GM19023 (cell line): ENCODE measurements around the gene PALM3.
"Not testable (repeated sequence)": the region's sequence is repeated elsewhere in the genome, so short reads cannot be mapped to it uniquely, and the experiment has no call there.

Source experiments
- ATAC-seq: cut with Tn5 transposase; IDR thresholded peaks from one replicate; pipeline ENCODE4 v1.9.1; 2021; ENCODE audit warnings: mild to moderate bottlenecking, moderate library complexity; ENCODE audit not compliant: unreplicated experiment

The PALM3 gene

DNA sequence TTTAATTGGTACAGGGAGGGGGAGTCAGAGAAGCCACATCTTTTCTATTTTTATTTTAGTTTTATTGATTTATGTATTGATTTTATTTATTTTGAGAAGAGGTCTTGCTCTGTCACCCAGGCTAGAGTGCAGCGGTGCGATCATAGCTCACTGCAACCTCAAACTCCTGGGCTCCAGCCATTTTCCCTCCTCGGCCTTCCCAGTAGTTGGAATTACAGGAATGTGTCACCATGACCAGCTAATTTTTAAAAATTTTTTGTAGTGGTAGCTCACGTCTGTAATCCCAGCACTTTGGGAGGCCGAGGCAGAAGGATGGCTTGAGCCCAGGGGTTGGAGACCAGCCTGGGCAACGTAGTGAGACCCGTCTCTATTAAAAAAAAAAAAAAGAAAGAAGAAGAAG lies 26.2 kb downstream of the PALM3 start:
- no peak for ATAC-seq

DNA sequence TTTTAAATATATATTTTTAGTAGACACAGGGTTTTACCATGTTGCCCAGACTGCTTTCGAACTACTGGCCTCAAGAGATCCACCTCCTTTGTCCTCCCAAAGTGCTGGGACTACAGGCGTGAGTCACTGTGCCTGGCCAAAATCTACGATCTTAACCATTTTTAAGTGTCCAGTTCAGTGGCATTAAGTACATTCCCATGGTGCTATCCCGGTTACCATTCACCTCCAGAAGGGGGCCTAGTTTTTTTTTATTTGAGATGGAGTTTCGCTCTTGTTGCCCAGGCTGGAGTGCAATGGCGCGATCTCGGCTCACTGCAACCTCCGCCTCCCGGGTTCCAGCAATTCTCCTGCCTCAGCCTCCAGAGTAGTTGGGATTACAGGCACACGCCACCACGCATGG lies 26.7 kb downstream of the PALM3 start:
- not testable (repeated sequence) for ATAC-seq

DNA sequence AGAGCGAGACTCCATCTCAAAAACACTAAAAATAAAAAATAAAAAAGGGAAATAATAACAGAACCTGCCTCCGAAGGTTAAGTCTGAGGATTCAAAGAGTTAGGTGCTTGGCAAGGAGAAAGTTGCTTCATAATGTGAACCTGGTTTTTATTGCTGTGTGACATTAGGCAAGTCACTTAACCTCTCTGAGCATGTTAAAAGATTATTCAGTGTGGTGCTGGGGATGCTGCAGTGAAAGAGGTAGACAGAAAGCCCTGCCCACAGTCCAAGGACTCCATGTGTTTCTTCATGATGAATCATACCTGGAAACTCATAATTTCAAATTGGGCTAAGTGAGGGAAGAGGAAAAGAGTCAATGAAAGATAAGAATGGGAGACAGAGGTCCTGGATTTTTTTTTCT lies 27.9 kb downstream of the PALM3 start:
- no peak for ATAC-seq

DNA sequence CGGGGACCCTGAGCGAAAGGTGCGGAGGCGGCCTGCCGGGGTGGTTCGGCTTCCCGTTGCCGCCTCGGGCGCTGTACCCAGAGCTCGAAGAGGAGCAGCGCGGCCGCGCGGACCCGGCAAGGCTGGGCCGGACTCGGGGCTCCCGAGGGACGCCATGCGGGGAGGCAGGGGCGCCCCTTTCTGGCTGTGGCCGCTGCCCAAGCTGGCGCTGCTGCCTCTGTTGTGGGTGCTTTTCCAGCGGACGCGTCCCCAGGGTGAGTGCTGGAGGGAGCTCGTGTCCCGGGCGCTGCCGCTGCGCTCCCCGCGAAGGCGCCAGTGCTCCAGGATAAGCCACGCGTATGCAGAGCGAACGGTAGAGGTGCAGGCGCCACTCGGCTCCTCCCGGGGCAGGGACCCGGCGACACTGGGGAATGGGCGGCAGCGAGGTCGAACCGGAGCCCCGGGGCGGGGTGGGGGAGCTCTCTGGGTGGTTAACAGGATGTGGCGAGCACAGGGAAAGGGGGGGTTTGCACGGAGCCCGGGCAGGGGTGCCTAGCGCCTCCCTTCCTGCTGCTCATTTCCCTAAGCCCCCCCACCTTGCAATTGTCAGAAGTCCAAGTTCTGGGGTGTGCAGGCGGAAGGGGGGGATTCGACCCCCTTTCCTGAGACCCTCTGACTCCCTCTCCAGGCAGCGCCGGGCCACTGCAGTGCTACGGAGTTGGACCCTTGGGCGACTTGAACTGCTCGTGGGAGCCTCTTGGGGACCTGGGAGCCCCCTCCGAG lies 30.0 kb downstream of the PALM3 start, which contains the start of gene IL27RA:
TSS of gene IL27RA (plus strand) at position 44 of the 762 bp plus-strand sequence. CDS start at position 155, 111 bp downstream.
- ATAC-seq, result peak; percentile 53

DNA sequence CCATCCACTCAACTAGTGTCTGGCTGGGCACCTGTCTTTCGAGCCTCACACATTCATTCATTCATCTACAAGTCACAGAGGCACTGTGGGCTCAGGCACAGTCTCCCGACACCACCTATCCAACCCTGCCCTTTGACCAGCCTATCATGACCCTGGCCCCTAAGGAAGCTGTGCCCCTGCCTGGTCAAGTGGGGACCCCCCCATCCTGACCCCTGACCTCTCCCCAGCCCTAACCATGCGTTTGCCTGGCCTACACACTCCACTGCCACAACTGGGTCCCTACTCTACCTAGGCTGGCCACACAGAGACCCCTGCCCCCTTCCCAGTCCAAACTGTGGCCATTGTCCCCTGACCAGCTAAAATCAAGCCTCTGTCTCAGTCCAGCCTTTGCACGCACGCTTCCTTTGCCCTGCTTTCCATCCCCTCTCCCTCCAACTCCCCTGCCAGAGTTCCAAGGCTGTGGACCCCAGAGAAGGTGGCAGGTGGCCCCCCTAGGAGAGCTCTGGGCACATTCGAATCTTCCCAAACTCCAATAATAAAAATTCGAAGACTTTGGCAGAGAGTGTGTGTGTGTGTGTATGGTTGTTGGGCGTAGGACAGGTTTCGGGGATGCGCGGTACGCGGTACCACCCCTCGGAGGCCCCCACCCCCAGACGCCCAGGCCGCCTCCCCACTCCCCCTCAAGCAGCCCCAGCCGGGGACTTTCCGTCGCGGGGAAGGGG lies 30.7 kb downstream of the PALM3 start:
- no peak for ATAC-seq

DNA sequence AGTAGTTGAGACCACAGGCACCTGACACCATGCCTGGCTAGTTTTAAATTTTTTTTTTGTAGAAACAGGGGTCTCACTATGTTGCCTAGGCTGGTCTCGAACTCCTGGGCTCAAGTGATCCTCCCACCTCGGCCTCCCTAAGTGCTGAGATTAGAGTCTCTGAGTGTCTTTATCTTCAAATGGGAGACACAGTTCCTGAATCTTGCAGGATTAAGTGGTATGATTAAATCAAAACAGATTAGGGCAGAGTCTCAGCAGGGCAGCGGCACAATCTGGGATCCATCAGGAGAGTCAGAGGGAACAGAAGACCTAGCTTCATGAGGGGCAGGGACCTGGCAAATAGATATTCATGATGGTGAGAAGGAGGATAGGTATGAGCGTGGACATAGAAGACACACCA lies 33.0 kb downstream of the PALM3 start:
- no peak for ATAC-seq

DNA sequence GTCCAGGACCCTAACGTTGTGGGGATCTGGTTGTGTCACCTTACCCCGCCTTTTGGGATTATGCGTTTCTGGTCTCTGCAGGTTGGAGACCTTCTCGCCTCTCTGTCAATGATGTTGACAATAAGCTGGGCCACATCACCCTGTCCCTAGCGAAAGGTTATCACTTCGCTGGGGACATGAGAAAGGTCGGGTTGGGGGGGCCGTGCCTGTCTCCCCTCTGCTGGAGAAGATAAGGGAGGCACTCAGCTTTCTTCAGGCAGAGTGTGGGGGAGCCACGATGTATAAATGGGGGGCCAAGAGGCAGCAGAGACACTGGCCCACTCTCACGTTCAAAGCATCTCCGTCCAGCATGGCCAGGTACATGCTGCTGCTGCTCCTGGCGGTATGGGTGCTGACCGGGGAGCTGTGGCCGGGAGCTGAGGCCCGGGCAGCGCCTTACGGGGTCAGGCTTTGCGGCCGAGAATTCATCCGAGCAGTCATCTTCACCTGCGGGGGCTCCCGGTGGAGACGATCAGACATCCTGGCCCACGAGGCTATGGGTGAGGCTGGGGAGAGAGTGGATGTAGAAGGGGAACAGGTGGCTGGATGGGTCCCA lies 33.9 kb downstream of the PALM3 start, which contains the start of gene RLN3:
TSS of gene RLN3 (plus strand) at position 293 of the 595 bp plus-strand sequence. CDS start at position 350, 57 bp downstream.
- ATAC-seq, result no peak

DNA sequence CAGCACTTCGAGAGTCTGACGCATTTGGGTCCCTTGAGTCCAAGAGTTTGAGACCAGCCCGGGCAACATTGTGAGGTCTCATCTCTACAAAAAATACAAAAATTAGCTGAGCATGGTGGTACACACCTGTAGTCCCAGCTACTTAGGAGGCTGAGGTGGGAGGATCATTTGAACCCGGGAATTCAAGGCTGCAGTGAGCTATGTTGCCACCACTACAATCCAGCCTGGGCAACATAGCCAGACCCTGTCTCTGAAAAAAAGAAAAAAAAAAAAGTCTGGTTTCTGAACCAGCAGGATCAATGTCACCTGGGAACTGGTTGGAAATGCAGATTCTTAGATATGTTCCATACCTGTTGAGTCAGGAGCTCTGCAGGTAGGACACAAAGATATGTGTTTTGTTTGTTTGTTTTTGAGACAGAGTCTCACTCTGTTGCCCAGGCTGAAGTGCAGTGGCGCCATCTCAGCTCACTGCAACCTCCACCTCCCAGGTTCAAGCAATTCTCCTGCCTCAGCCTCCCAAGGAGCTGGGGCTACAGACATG lies 35.2 kb downstream of the PALM3 start:
- not testable (repeated sequence) for ATAC-seq

DNA sequence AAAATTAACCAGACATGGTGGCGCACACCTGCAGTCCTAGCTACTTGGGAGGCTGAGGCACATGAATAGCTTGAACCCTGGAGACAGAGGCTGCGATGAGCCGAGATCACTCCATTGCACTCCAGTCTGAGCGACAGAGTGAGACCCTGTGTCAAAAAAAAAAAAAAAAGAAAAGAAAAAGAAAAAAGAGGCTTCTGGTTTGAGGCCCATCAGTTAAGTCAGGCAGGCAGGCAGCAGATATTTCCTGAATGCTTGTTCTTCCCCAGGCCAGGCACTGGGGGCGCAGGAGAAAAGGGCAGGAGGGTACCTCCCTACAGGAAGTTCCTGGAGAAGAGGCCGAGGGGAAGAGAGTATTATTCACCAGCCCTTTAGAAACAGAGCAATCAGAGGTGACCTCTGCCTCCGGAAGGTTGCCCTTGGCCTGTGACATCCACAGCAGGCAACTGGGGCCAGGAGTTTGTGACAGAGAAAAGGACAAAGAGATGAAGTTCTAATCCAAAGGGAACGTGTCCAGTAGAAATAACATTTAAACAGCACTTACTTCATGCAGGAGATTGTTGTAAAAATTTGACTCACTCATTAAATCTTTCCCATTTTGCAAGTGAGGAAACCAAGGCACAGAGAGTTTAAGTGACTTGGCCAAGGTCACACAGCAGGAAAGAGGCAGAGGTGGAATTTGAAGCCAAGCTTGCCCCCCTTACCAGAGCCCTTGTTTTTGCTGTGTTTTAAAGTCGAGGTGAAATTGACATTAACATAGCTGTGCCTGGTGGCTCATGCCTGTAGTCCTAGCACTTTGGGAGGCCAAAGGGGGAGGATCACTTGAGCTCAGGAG lies 38.3 kb downstream of the PALM3 start:
- no peak for ATAC-seq

DNA sequence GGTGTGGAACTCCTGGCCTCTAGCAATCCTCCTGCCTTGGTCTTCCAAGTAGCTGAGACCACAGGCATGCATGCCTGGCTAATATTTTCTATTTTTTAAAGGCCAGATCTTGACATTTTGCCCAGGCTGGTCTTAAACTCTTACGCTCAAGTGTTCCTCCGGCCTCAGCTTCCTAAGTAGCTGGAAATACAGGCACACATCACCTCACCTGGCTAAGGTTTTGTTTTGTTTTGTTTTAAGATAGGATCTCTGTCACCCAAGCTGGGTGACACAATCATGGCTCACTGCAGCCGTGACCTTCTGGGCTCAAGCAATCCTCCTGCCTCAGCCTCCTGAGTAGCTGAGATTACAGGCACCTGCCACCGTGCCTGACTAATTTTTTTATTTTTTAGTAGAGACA lies 39.4 kb downstream of the PALM3 start:
- no peak for ATAC-seq

DNA sequence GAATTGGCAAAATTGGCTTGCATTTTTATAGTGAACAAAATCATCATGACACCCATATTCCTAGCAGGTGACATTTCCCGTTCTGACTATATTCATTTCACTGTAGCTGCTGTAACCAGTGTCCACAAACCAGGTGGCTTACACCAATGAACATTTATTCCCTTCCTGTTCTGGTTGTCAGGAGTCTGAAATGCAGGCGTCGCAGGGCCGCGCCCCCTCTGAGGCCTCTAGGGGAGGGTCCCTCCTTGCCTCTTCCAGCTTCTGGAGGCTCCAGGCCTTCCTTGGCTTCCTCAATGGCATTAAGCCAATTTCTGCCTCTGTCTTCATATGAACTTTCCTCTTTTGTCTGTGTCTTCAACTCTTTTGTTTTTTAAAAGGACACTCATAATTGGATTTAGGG lies 40.4 kb downstream of the PALM3 start:
- ATAC-seq, result no peak

DNA sequence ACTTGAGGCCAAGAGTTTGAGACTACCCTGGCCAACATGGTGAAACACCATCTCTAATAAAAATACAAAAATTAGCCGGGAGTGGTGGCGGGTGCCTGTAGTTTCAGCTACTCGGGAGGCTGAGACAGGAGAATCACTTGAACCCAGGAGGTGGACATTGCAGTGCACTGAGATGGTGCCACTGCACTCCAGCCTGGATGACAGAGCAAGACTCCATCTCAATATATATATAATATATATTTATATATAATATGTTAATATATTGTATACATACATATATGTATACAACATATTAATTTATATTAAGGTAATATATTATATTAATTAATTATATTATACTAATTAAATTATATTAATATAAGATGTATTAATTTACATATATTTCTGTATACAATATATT lies 42.1 kb downstream of the PALM3 start:
- not testable (repeated sequence) for ATAC-seq

DNA sequence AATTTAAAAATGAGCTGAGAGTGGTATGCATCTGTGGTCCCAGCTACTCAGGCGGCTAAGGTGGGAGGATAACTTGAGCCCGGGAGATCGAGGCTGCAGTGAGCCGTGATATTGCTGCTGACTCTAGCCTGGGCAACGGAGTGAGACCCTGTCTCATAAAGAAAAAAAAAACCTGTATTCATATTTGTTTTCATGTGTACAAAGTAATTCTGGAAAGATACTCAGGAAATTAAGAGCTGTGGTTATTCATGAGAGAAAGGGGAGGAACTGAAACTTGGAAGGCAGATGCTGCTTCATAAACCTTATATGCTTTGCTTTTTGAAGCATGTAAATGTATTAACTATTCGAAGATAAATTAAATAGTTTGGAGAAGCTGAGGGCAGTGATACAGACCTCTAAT lies 42.8 kb downstream of the PALM3 start:
- no peak for ATAC-seq

DNA sequence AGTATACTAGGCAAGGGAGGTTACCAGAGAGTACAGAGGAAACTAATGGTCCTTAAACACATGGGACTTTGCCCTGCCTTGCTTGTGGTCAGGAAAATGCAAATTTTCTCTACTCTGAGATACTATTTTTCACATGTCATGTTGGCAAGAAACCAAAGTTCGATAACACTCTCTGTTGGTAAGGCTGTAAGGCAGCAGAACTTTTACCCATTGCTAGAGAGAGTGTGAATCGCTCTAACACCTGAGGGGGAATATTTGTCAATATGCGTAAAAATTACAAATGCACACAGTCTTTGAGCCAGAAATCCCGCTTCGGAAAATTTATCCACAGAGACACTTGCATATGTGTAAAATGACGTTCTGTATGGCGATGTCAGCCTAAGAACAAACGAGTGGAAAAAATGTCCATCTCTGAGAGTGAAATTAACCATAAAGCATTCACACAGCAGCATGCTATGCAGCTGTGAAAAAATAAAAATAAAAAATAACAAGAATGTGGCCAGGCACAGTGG lies 46.3 kb downstream of the PALM3 start:
- ATAC-seq, result peak; percentile 80

DNA sequence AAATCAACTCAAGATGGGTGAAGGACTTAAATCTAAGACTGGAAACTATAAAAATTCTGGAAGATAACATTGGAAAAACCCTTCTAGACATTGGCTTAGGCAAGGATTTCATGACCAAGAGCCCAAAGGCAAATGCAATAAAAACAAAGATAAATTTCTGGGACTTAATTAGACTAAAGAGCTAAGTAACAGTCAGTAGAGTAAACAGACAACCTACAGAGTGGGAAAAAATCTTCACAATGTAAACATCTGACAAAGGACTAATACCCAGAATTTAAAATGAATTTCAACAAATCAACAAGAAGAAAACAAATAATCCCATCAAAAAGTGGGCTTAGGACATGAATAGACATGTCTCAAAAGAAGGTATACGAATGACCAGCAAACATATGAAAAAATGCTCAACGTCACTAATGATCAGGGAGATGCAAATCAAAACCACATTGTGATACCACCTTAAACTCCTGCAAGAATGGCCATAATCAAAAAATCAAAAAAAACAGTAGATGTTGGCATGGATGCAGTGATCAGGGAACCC lies 49.4 kb downstream of the PALM3 start:
- ATAC-seq, result no peak

DNA sequence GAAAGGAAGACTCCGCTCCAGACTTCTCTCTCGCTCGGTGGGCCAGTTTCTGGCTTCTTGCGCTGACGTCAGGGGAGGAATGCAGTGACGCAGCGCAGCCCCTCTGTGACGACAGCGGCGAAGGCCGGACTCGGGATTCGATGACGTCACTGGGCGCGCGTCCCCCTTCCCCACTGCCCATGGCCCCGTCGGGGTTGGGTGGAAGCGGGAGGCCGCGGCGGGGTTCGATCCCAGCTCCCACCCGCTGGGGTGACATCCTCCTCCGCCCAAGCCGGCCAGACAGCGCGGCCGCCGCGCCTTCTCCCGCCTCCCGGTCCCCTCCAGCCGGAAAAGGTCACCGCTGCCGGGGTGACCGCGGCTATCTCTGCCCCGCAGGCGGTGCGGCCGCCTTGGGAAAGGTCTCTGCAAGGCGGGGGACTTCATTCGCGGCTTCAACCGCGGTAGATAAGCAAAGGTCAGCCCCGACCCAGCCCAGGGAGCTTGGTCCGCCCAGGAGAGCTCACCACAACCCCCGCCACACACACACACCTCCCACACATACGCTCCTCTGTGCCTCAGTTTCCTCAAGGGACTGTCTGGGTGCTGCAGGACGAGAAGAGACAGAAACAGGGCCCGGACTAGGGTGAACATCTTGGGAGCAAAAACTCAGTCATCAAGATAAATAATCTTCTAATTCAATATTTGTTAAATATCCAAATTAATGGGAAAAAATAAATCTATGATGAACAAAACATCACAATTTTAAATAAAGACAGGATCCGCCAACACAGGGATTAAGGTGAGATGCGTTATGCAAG lies 54.9 kb downstream of the PALM3 start:
- ATAC-seq, result peak; percentile 35

DNA sequence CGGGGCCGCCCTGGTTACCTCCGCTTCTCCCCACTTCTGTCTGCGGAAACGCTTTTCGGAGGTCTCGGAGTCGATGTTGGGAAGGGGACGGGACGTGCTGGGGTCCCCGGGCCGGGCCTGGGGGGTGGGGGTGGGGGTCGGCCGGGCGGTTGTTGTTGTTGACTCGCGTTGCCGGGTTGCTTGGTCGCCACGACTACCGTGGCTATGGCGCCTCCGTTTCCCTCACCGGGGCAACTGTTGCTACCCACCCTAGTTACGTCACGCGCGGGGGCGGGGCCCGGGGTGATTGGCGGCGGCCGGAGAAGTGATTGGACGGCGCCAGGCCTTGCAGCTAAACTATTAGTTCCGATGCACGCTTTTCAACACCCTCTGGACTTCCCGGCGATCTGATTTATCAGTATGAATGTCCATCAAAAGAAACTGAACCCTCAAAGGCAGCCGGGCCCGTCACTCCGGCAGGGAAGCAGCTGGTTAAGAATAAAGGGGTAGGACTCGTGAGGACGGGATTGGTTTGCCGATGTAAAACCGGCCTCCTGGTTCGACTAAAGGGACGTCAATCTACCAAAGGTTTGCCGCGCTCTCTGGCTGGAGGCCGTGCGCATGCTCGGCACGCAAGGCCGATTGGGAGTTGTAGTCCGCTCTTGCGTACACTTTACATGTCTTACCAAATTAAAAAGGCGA lies 55.7 kb downstream of the PALM3 start, which contains the start of gene RFX1:
TSS of gene RFX1 (minus strand) at position 236 of the 681 bp plus-strand sequence. CDS start 12,477 bp downstream, outside the sequence.
- peak; percentile 78 for ATAC-seq

DNA sequence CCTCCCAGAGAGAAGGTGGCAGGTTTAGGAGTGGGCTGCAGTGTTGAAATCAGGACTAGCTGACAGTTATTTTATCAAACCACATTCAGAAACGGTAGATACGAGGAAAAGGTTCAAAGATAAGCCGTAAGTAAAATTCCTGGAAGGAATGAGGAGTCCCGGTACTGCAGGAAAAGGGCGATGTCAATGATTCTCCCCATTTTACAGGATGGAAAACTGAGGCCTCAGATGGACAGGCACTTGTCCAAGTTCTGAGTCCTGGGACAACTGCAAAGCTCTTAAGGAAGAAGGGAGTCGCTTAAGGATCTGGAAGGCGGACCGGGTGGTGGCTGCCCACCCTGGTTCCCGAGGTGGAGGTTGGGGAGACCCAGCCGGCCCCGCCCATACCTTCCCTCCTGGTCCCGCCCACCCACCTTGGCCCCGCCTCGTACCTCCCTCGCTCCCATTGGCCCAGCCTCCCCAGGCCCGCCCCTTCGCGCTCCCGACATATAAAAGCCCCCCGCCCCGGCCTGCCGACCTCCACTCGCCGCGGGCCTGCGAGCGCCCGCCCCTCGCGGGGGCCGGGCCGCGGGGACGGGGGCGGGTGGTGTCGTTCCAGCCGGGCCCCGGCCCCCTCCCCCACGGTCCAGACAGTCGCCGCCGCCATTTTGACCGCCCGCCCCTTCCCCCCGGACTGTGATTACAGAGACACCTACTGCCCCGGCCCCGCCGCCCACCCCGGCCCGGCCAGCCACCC lies 56.4 kb downstream of the PALM3 start:
- peak; percentile 27 for ATAC-seq
